IMR-90 (cell line): ENCODE data around the gene C8A. TPM values are rescaled to one million over a fixed set of nuclear protein-coding genes. Genes with fewer than 3 reads are reported as not detected.

ENCODE experiments used
- ATAC-seq: fragments of 200-7000 bp; cut with Tn5 transposase; 2 replicates; pipeline ENCODE4 v1.9.1; 2020; ENCODE audit warnings: low read depth, mild to moderate bottlenecking, moderate library complexity
- BruUV-seq: library from RNA; stranded (reverse); fragments of 400-500 nt; replicated peaks from 2 replicates; lab custom pipeline; 2021; lab: Mats Ljungman, UMichigan
- CTCF ChIA-PET: fragments of 300-600 bp; formaldehyde crosslinking; extraction: SDS; loops from one replicate; lab custom pipeline; 2021; ENCODE audit warnings: antibody characterized with exemption; lab: Yijun Ruan, JAX
- POLR2A ChIA-PET: fragments of 300-600 bp; sonication (Branson Sonifier 250); formaldehyde crosslinking; loops from one replicate; lab custom pipeline; 2022; ENCODE audit warnings: antibody characterized with exemption; ENCODE audit not compliant: unreplicated experiment; lab: Charles Lee
- DNase-seq: peaks from one replicate; pipeline ENCODE4 v3.0.0; 2013
- H2AFZ ChIP-seq: replicated peaks from 2 replicates; pipeline ENCODE3; 2013; ENCODE audit warnings: low read length, mild to moderate bottlenecking; ENCODE audit not compliant: poor library complexity
- H2AK5ac ChIP-seq: 2 replicates; pipeline ENCODE4 v1.6.1; 2013; ENCODE audit warnings: low read depth, low read length, inconsistent platforms
- H2AK9ac ChIP-seq: replicated peaks from 2 replicates; pipeline ENCODE3; 2013; ENCODE audit warnings: mild to moderate bottlenecking, low read depth, low read length, moderate library complexity; ENCODE audit not compliant: poor library complexity
- H2BK120ac ChIP-seq: 2 replicates; pipeline ENCODE4 v1.6.1; 2013; ENCODE audit warnings: low read depth, low read length, inconsistent platforms
- H2BK15ac ChIP-seq: 3 replicates; pipeline ENCODE4 v1.6.1; 2013; ENCODE audit warnings: low read depth, low read length, inconsistent platforms
- H2BK20ac ChIP-seq: 2 replicates; pipeline ENCODE4 v1.6.1; 2013; ENCODE audit warnings: low read depth, mild to moderate bottlenecking, inconsistent platforms, low read length, moderate library complexity
- H2BK5ac ChIP-seq: 2 replicates; pipeline ENCODE4 v1.6.1; 2013; ENCODE audit warnings: mild to moderate bottlenecking, low read depth, low read length, inconsistent platforms; ENCODE audit not compliant: poor library complexity, severe bottlenecking
- H3K14ac ChIP-seq: replicated peaks from 2 replicates; pipeline ENCODE4 v1.6.1; 2013; ENCODE audit warnings: low read depth, low read length, inconsistent platforms
- H3K18ac ChIP-seq: 2 replicates; pipeline ENCODE4 v1.6.1; 2013; ENCODE audit warnings: low read depth, low read length, control low read depth
- H3K23ac ChIP-seq: 2 replicates; pipeline ENCODE4 v1.6.1; 2013; ENCODE audit warnings: low read depth, low read length, inconsistent platforms
- H3K27ac ChIP-seq: 2 replicates; pipeline ENCODE4 v1.5.1; 2013; ENCODE audit warnings: mild to moderate bottlenecking, control low read depth, low read length; ENCODE audit not compliant: insufficient read depth
- H3K27me3 ChIP-seq: 2 replicates; pipeline ENCODE4 v1.6.1; 2013; ENCODE audit warnings: low read length; ENCODE audit not compliant: control insufficient read depth, insufficient read depth
- H3K36me3 ChIP-seq: 2 replicates; pipeline ENCODE4 v1.6.1; 2013; ENCODE audit warnings: low read length, mixed read lengths; ENCODE audit not compliant: control insufficient read depth, insufficient read depth
- H3K4ac ChIP-seq: 2 replicates; pipeline ENCODE4 v1.6.1; 2013; ENCODE audit warnings: low read depth, low read length, inconsistent platforms
- H3K4me1 ChIP-seq: 2 replicates; pipeline ENCODE4 v1.6.1; 2013; ENCODE audit warnings: low read length, mixed read lengths; ENCODE audit not compliant: control insufficient read depth, insufficient read depth
- H3K4me2 ChIP-seq: 2 replicates; pipeline ENCODE4 v1.6.1; 2013; ENCODE audit warnings: low read depth, mild to moderate bottlenecking, control low read depth, low read length, moderate library complexity
- H3K4me3 ChIP-seq: 2 replicates; pipeline ENCODE4 v1.5.1; 2013; ENCODE audit warnings: low read depth, mild to moderate bottlenecking, control low read depth, low read length, moderate library complexity; ENCODE audit not compliant: insufficient read depth
- H3K56ac ChIP-seq: 2 replicates; pipeline ENCODE4 v1.6.1; 2013; ENCODE audit warnings: low read length, inconsistent platforms; ENCODE audit not compliant: insufficient read depth; ENCODE audit errors: extremely low read depth
- H3K79me1 ChIP-seq, 2 experiments: 2 replicates each; pipeline ENCODE4 v1.6.1; 2013; ENCODE audit warnings: low read length in 2 of 2, inconsistent platforms in 1 of 2, low read depth in 1 of 2
- H3K9ac ChIP-seq: 2 replicates; pipeline ENCODE4 v1.6.1; 2013; ENCODE audit warnings: low read depth, low read length, control low read depth
- H3K9me1 ChIP-seq: 2 replicates; pipeline ENCODE4 v1.6.1; 2013; ENCODE audit warnings: low read length, inconsistent platforms; ENCODE audit not compliant: insufficient read depth
- H3K9me3 ChIP-seq: 2 replicates; pipeline ENCODE4 v1.6.1; 2013; ENCODE audit warnings: low read length; ENCODE audit not compliant: control insufficient read depth, insufficient read depth
- H4K20me1 ChIP-seq: 2 replicates; pipeline ENCODE4 v1.6.1; 2013; ENCODE audit warnings: low read length, inconsistent platforms; ENCODE audit not compliant: insufficient read depth
- H4K5ac ChIP-seq: 2 replicates; pipeline ENCODE4 v1.6.1; 2013; ENCODE audit warnings: mild to moderate bottlenecking, low read depth, low read length, control low read depth
- H4K8ac ChIP-seq, 2 experiments: 2 replicates each; pipeline ENCODE4 v1.6.1; 2013; ENCODE audit warnings: low read depth in 2 of 2, low read length in 2 of 2, control low read depth in 1 of 2, inconsistent platforms in 1 of 2
- H4K91ac ChIP-seq: 2 replicates; pipeline ENCODE4 v1.6.1; 2013; ENCODE audit warnings: low read depth, low read length, inconsistent platforms; ENCODE audit not compliant: insufficient read depth
- BHLHE40 ChIP-seq: fragments of 150-350 bp; IDR thresholded peaks from 2 replicates; pipeline ENCODE4 v1.6.1; 2016; ENCODE audit warnings: mild to moderate bottlenecking, low read depth, low read length
- CEBPB ChIP-seq: IDR thresholded peaks from 2 replicates; pipeline ENCODE4 v1.6.1; 2012; ENCODE audit warnings: low read depth, low read length, improper control_type of control experiment
- ELK1 ChIP-seq: fragments of 150-350 bp; IDR thresholded peaks from 2 replicates; pipeline ENCODE4 v1.6.1; 2016; ENCODE audit warnings: low read depth, mild to moderate bottlenecking, low read length, moderate library complexity, borderline replicate concordance
- FOS ChIP-seq: fragments of 150-350 bp; IDR thresholded peaks from 2 replicates; pipeline ENCODE4 v1.6.1; 2016; ENCODE audit warnings: low read depth, low read length
- MAFK ChIP-seq: IDR thresholded peaks from 2 replicates; pipeline ENCODE4 v1.6.1; 2012; ENCODE audit warnings: low read depth, low read length, improper control_type of control experiment
- MXI1 ChIP-seq: IDR thresholded peaks from 2 replicates; pipeline ENCODE4 v1.6.1; 2012; ENCODE audit warnings: low read depth, mild to moderate bottlenecking, low read length, moderate library complexity, borderline replicate concordance
- POLR2A ChIP-seq: IDR thresholded peaks from 2 replicates; pipeline ENCODE4 v1.6.1; 2012; ENCODE audit warnings: mild to moderate bottlenecking, low read depth, low read length
- RAD21 ChIP-seq: IDR thresholded peaks from 2 replicates; pipeline ENCODE4 v1.6.1; 2012; ENCODE audit warnings: low read length, improper control_type of control experiment
- RCOR1 ChIP-seq: IDR thresholded peaks from 2 replicates; pipeline ENCODE4 v1.6.1; 2012; ENCODE audit warnings: mild to moderate bottlenecking, low read length, improper control_type of control experiment; ENCODE audit not compliant: insufficient replicate concordance
- SMC3 ChIP-seq: fragments of 150-350 bp; IDR thresholded peaks from 2 replicates; pipeline ENCODE4 v1.6.1; 2016; ENCODE audit warnings: low read depth, mild to moderate bottlenecking, antibody characterized with exemption, low read length, moderate library complexity
- WGBS, 2 experiments: methylation state at CpG; one replicate each; pipeline versions ENCODE4 v1.1.5 to v1.1.7; 2013; ENCODE audit warnings: missing lambda C conversion rate in 2 of 2; ENCODE audit not compliant: insufficient read length in 1 of 2; ENCODE audit errors: extremely low coverage in 2 of 2; 5-methylcytosine and 5-hydroxymethylcytosine counted together
- dilution Hi-C: fragments of 300-500 bp; cut with HindIII; formaldehyde crosslinking; loops from one replicate; pipeline ENCODE4 v1.14.3; 2018; ENCODE audit warnings: low sequenced_read_pairs; ENCODE audit not compliant: unreplicated experiment
- in situ Hi-C: fragments of 300-500 bp; cut with MboI; formaldehyde crosslinking; loops from 3 replicates; pipeline ENCODE4 v1.14.3; 2019; ENCODE audit warnings: low sequenced_read_pairs, inconsistent platforms, mixed read lengths
- intact Hi-C: fragments of 100-400 bp; cut with micrococcal nuclease; formaldehyde crosslinking; loops from 2 replicates; pipeline ENCODE4 v1.10.0; 2022
- polyA plus RNA-seq, 3 experiments: library from polyadenylated mRNA; depleted of rRNA; stranded (reverse); fragments of >200 nt; gene quantifications; 2 replicates each; pipeline ENCODE4 v1.2.3, GENCODE V29; 2012; ENCODE audit warnings: low replicate concordance in 1 of 3
- total RNA-seq: library from RNA; depleted of rRNA; stranded (reverse); fragments of >200 nt; gene quantifications from 2 replicates; pipeline ENCODE4 v1.2.3, GENCODE V29; 2012
- TF ChIP-seq, protein P1 (sequence below): fragments of 150-350 bp; IDR thresholded peaks from 2 replicates; pipeline ENCODE4 v1.6.1; 2017; ENCODE audit warnings: mild to moderate bottlenecking, antibody characterized with exemption, low read length, low read depth

Gene C8A
- total and polyA plus RNA-seq, 2 of the 4 experiments (the other 2 are of a cell fraction), result not detected

DNA sequence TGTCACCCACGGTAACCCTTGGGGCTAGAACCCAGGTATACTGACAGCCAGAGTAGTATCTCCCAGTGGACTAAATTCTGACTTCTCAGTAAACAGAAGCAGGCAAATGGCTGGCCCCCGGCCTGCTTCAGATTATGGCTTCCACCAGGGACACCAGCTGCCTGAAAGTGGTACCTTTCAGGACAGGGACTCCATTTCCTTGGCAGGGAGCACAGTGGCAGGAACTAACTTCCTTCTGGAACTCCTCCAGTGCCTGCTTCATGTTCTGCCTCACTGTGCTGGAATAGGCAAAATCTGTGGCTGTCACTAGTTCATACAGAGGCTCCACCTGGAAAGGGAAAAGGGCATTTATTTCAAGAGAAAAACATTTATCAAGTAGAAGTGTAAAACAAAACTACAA lies 78.6 kb downstream of the C8A start:
- dilution Hi-C loops (no loop called here), intact Hi-C loops (no loop called here), in situ Hi-C loops (no loop called here)
- DNase-seq (no peak), ATAC-seq (no peak)
- no peak overlapping the region for H3K4me3 ChIP-seq
- no peak overlapping the region for H2BK15ac ChIP-seq
- no peak overlapping the region for H3K4me2 ChIP-seq
- no peaks in the 10 kb centered on the region for H3K9me3 ChIP-seq
- no peak overlapping the region for H4K91ac ChIP-seq
- H2BK20ac ChIP-seq, result no peak overlapping the region
- no peaks in the 10 kb centered on the region for H3K36me3 ChIP-seq
- H3K79me1 ChIP-seq, result no peaks in the 10 kb centered on the region
- H3K23ac ChIP-seq, result no peak overlapping the region
- H3K4ac ChIP-seq, result no peak overlapping the region
- 50% methylated on average over 1 of the region's 2 CpGs; no CpG with 5 or more reads in 1 of the 2 experiments for WGBS, 2 experiments
- no peaks in the 10 kb centered on the region for H3K9me1 ChIP-seq
- H3K14ac ChIP-seq, result no peak overlapping the region
- TF ChIP-seq FOS (no peak), MAFK (no peak), MXI1 (no peak), ELK1 (no peak), SMC3 (no peak), RAD21 (no peak), BHLHE40 (no peak), RCOR1 (no peak), CEBPB (no peak), POLR2A (no peak)
- TF ChIP-seq, protein P1, sequence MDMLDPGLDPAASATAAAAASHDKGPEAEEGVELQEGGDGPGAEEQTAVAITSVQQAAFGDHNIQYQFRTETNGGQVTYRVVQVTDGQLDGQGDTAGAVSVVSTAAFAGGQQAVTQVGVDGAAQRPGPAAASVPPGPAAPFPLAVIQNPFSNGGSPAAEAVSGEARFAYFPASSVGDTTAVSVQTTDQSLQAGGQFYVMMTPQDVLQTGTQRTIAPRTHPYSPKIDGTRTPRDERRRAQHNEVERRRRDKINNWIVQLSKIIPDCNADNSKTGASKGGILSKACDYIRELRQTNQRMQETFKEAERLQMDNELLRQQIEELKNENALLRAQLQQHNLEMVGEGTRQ, result no peak
- POLR2A ChIA-PET, result no interaction called here
- H3K4me1 ChIP-seq, result no peaks in the 10 kb centered on the region; the same call in 1 of the 2 replicates
- H2AFZ ChIP-seq, result no peak overlapping the region
- CTCF ChIA-PET, result no interaction called here
- H2BK5ac ChIP-seq, result no peak overlapping the region
- H4K5ac ChIP-seq, result no peak overlapping the region
- H2AK5ac ChIP-seq, result no peak overlapping the region
- peaks cover 2% of the 10 kb centered on the region; the same call in 1 of the 2 replicates for H3K27me3 ChIP-seq
- no peak overlapping the region for H2AK9ac ChIP-seq
- H3K56ac ChIP-seq, result no peak overlapping the region
- no peak overlapping the region for H3K9ac ChIP-seq
- no peak overlapping the region for H3K18ac ChIP-seq
- no TSS peak for BruUV-seq
- H2BK120ac ChIP-seq, result no peak overlapping the region
- H3K27ac ChIP-seq, result no peak overlapping the region
- H4K8ac ChIP-seq, result no peak overlapping the region
- no peaks in the 10 kb centered on the region for H4K20me1 ChIP-seq
